A549 (cell line): ENCODE measurements around the gene ALG14. TPM values are rescaled to one million over a fixed set of nuclear protein-coding genes. Genes with fewer than 3 reads are reported as not detected.
A peak's percentile ranks its signal among the peaks of the same experiment; 100 is the strongest.

Experiments used
- ATAC-seq, 2 experiments: fragments of 200-7000 bp in 1 of 2; fragments of >200 bp in 1 of 2; cut with Nextera tagmentation in 1 of 2; cut with Tn5 transposase in 1 of 2; 3 replicates each; pipeline versions ENCODE4 v1.8.0 to v1.9.1; 2018 to 2020; ENCODE audit warnings: mild to moderate bottlenecking in 1 of 2, moderate library complexity in 1 of 2
- CTCF ChIA-PET: fragments of 300-600 bp; sonication (Branson Sonifier 250); formaldehyde crosslinking; extraction: SDS; loops from one replicate; lab custom pipeline; 2021; ENCODE audit warnings: antibody characterized with exemption, inconsistent platforms; lab: Yijun Ruan, JAX
- POLR2A ChIA-PET: fragments of 350-600 bp; formaldehyde crosslinking; extraction: SDS; loops from one replicate; lab custom pipeline; 2021; ENCODE audit warnings: antibody characterized with exemption, inconsistent platforms; lab: Yijun Ruan, JAX
- DNase-seq, 2 experiments: peaks; one replicate each; pipeline versions ENCODE4 v3.0.0 to v3.0.0-alpha.2; 2011 to 2016; ENCODE audit warnings: low read depth in 1 of 2, low spot score in 1 of 2
- FAIRE-seq: peaks from 2 replicates; lab custom pipeline; 2011; peaks lifted over from hg19 to GRCh38; lab: Jason Lieb, UNC
- H3K27ac ChIP-seq, 2 experiments: fragments of >200 bp; sonication (Bioruptor Twin); formaldehyde crosslinking; 3 replicates each; pipeline ENCODE4 v1.5.1; 2016 to 2017
- H3K4me1 ChIP-seq: fragments of >200 bp; sonication (Bioruptor Twin); formaldehyde crosslinking; 3 replicates; pipeline ENCODE4 v1.6.1; 2016
- H3K4me2 ChIP-seq: fragments of >200 bp; sonication (Bioruptor Twin); formaldehyde crosslinking; 3 replicates; pipeline ENCODE4 v1.6.1; 2016
- H3K4me3 ChIP-seq: fragments of >200 bp; sonication (Bioruptor Twin); formaldehyde crosslinking; 3 replicates; pipeline ENCODE4 v1.5.1; 2016
- H3K9me3 ChIP-seq: fragments of >200 bp; sonication (Bioruptor Twin); formaldehyde crosslinking; 3 replicates; pipeline ENCODE4 v1.6.1; 2016
- BHLHE40 ChIP-seq: IDR thresholded peaks from 2 replicates; pipeline ENCODE4 v1.6.1; 2012; ENCODE audit warnings: low read depth, low read length, inconsistent platforms
- CBX8 ChIP-seq: fragments of 200-600 bp; sonication (generic); IDR thresholded peaks from 2 replicates; pipeline ENCODE4 v1.6.1; 2016
- CHD2 ChIP-seq: fragments of 150-350 bp; IDR thresholded peaks from 2 replicates; pipeline ENCODE4 v1.6.1; 2014; ENCODE audit warnings: low read length; ENCODE audit not compliant: partially characterized antibody
- EHMT2 ChIP-seq: fragments of 200-600 bp; sonication (generic); IDR thresholded peaks from 2 replicates; pipeline ENCODE4 v1.6.1; 2016; ENCODE audit warnings: antibody characterized with exemption, low read depth, mild to moderate bottlenecking, moderate library complexity
- FOSB ChIP-seq: fragments of 250-450 bp; sonication (Bioruptor Pico); IDR thresholded peaks from 2 replicates; pipeline ENCODE4 v1.5.0; 2020; ENCODE audit warnings: mild to moderate bottlenecking, moderate library complexity
- FOSL2 ChIP-seq, 2 experiments: fragments of 450-650 bp in 1 of 2; fragments of >200 bp in 1 of 2; sonication (Bioruptor Twin) in 1 of 2; formaldehyde crosslinking; IDR thresholded peaks; 2 replicates each; pipeline versions ENCODE4 v1.5.0 to v1.6.1; 2016 to 2020; ENCODE audit warnings: mild to moderate bottlenecking in 1 of 2, moderate library complexity in 1 of 2
- GATA3 ChIP-seq: IDR thresholded peaks from 2 replicates; pipeline ENCODE4 v1.6.1; 2012; ENCODE audit warnings: borderline replicate concordance
- MAFK ChIP-seq: fragments of 450-650 bp; IDR thresholded peaks from 2 replicates; pipeline ENCODE4 v1.6.1; 2014; ENCODE audit not compliant: partially characterized antibody
- MYC ChIP-seq: IDR thresholded peaks from 2 replicates; pipeline ENCODE4 v1.6.1; 2012; ENCODE audit warnings: mild to moderate bottlenecking, inconsistent platforms, low read length, improper control_type of control experiment, borderline replicate concordance
- NPAS2 ChIP-seq: fragments of 250-450 bp; sonication (Bioruptor Pico); IDR thresholded peaks from 2 replicates; pipeline ENCODE4 v1.8.0; 2022; ENCODE audit warnings: mild to moderate bottlenecking, moderate library complexity, borderline replicate concordance
- NR3C1 ChIP-seq: fragments of >200 bp; sonication (Bioruptor Twin); formaldehyde crosslinking; IDR thresholded peaks from 3 replicates; pipeline ENCODE4 v1.6.1; 2017
- PHF8 ChIP-seq: fragments of 200-600 bp; sonication (generic); IDR thresholded peaks from 2 replicates; pipeline ENCODE4 v1.6.1; 2016; ENCODE audit warnings: low read depth, mild to moderate bottlenecking, antibody characterized with exemption, moderate library complexity, borderline replicate concordance
- ZFP36 ChIP-seq: fragments of 450-650 bp; IDR thresholded peaks from 2 replicates; pipeline ENCODE4 v1.6.1; 2014; ENCODE audit warnings: borderline replicate concordance; ENCODE audit not compliant: partially characterized antibody
- ZSCAN20 ChIP-seq: fragments of 250-450 bp; sonication (Bioruptor Pico); IDR thresholded peaks from 2 replicates; pipeline ENCODE4 v1.8.0; 2022; ENCODE audit warnings: mild to moderate bottlenecking, moderate library complexity
- WGBS: methylation state at CpG from one replicate; pipeline ENCODE4 v1.1.6; 2017; ENCODE audit errors: missing lambda C conversion rate; 5-methylcytosine and 5-hydroxymethylcytosine counted together
- polyA plus RNA-seq, 4 experiments: library from polyadenylated mRNA; depleted of rRNA in 3 of 4; stranded (reverse); fragments of >200 nt; fragmentation: RNase III in 1 of 4; extraction: RNeasy Plus Mini Kit Qiagen cat#74134 plus additional on column Dnase treatment in 1 of 4; gene quantifications; 2 replicates in 3 of 4; 3 replicates in 1 of 4; pipeline ENCODE4 v1.2.3, GENCODE V29; 2011 to 2017
- TF ChIP-seq, protein P1 (sequence below): fragments of 150-350 bp; IDR thresholded peaks from 2 replicates; pipeline ENCODE4 v1.6.1; 2014; ENCODE audit warnings: low read depth, mild to moderate bottlenecking, low read length
- TF ChIP-seq, protein P2 (sequence below): IDR thresholded peaks from 2 replicates; pipeline ENCODE4 v1.6.1; 2012
- TF ChIP-seq, protein P3 (sequence below): IDR thresholded peaks from 2 replicates; pipeline ENCODE4 v1.6.1; 2012; ENCODE audit warnings: low read depth, borderline replicate concordance
- TF ChIP-seq, protein P4 (sequence below): fragments of 450-650 bp; IDR thresholded peaks from 2 replicates; pipeline ENCODE4 v1.6.1; 2014; ENCODE audit warnings: antibody characterized with exemption
- TF ChIP-seq, protein P5 (sequence below): fragments of 250-450 bp; sonication (Bioruptor Pico); IDR thresholded peaks from 2 replicates; pipeline ENCODE4 v1.5.0; 2020; ENCODE audit warnings: low read depth, mild to moderate bottlenecking, moderate library complexity
- TF ChIP-seq, protein P6 (sequence below): fragments of 250-450 bp; sonication (Bioruptor Pico); IDR thresholded peaks from 2 replicates; pipeline ENCODE4 v1.5.0; 2021; ENCODE audit warnings: mild to moderate bottlenecking, moderate library complexity, borderline replicate concordance

The ALG14 gene
- polyA plus RNA-seq, 2 of the 4 experiments (the other 2 are of a cell fraction), result 5.0 to 5.4 TPM

DNA sequence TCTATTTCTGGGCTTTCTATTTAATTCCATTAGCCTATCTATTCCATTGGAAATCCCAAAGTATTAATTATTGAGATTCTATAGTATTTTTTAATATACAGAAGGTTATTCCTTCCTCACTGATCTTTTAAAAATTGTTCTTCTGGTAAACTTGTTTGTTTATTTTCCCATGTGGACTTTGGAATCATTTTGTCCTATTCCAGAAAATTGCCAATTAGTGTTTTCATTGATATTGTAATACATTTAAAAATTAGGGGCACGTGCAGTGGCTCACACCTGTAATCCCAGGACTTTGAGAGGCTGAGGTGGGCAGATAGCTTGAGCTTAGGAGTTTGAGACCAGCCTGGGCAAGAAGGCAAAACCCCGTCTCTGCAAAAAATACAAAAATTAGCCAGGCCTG, 36.0 kb upstream of the ALG14 start:
- Histone ChIP-seq H3K4me3 (no peak overlapping the region), H3K9me3 (no peaks in the 10 kb centered on the region), H3K4me2 (no peak overlapping the region), H3K4me1 (no peaks in the 10 kb centered on the region), H3K27ac (no peak overlapping the region)
- FAIRE-seq, result no peak
- 91% methylated on average over 2 of the region's 2 CpGs for WGBS
- no peak for DNase-seq
- ChIA-PET POLR2A (no interaction called here), CTCF (no interaction called here)
- ATAC-seq, result no peak
- no peak for TF ChIP-seq CBX8
- TF ChIP-seq ZSCAN20 (CRISPR knock-in tag), result no peak
- TF ChIP-seq GATA3, result no peak
- TF ChIP-seq, protein P1, sequence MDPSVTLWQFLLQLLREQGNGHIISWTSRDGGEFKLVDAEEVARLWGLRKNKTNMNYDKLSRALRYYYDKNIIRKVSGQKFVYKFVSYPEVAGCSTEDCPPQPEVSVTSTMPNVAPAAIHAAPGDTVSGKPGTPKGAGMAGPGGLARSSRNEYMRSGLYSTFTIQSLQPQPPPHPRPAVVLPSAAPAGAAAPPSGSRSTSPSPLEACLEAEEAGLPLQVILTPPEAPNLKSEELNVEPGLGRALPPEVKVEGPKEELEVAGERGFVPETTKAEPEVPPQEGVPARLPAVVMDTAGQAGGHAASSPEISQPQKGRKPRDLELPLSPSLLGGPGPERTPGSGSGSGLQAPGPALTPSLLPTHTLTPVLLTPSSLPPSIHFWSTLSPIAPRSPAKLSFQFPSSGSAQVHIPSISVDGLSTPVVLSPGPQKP, result no peak
- TF ChIP-seq EHMT2, result no peak
- no peak for TF ChIP-seq NPAS2
- no peak for TF ChIP-seq FOSL2 (IDR thresholded peaks at IDR 0.05)
- no peak for TF ChIP-seq FOSL2 (CRISPR knock-in tag; IDR thresholded peaks at IDR 0.05)
- TF ChIP-seq, protein P2, sequence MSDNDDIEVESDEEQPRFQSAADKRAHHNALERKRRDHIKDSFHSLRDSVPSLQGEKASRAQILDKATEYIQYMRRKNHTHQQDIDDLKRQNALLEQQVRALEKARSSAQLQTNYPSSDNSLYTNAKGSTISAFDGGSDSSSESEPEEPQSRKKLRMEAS, result no peak
- TF ChIP-seq, protein P3, sequence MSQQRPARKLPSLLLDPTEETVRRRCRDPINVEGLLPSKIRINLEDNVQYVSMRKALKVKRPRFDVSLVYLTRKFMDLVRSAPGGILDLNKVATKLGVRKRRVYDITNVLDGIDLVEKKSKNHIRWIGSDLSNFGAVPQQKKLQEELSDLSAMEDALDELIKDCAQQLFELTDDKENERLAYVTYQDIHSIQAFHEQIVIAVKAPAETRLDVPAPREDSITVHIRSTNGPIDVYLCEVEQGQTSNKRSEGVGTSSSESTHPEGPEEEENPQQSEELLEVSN, result no peak
- TF ChIP-seq, protein P4, sequence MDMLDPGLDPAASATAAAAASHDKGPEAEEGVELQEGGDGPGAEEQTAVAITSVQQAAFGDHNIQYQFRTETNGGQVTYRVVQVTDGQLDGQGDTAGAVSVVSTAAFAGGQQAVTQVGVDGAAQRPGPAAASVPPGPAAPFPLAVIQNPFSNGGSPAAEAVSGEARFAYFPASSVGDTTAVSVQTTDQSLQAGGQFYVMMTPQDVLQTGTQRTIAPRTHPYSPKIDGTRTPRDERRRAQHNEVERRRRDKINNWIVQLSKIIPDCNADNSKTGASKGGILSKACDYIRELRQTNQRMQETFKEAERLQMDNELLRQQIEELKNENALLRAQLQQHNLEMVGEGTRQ, result no peak
- TF ChIP-seq MAFK, result no peak
- no peak for TF ChIP-seq FOSB (CRISPR knock-in tag)
- no peak for TF ChIP-seq MYC
- no peak for TF ChIP-seq CHD2
- TF ChIP-seq NR3C1, result no peak
- TF ChIP-seq, protein P5, sequence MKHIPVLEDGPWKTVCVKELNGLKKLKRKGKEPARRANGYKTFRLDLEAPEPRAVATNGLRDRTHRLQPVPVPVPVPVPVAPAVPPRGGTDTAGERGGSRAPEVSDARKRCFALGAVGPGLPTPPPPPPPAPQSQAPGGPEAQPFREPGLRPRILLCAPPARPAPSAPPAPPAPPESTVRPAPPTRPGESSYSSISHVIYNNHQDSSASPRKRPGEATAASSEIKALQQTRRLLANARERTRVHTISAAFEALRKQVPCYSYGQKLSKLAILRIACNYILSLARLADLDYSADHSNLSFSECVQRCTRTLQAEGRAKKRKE, result no peak
- TF ChIP-seq, protein P6, sequence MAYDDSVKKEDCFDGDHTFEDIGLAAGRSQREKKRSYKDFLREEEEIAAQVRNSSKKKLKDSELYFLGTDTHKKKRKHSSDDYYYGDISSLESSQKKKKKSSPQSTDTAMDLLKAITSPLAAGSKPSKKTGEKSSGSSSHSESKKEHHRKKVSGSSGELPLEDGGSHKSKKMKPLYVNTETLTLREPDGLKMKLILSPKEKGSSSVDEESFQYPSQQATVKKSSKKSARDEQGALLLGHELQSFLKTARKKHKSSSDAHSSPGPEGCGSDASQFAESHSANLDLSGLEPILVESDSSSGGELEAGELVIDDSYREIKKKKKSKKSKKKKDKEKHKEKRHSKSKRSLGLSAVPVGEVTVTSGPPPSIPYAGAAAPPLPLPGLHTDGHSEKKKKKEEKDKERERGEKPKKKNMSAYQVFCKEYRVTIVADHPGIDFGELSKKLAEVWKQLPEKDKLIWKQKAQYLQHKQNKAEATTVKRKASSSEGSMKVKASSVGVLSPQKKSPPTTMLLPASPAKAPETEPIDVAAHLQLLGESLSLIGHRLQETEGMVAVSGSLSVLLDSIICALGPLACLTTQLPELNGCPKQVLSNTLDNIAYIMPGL (CRISPR knock-in tag), result no peak
- TF ChIP-seq ZFP36, result no peak

DNA sequence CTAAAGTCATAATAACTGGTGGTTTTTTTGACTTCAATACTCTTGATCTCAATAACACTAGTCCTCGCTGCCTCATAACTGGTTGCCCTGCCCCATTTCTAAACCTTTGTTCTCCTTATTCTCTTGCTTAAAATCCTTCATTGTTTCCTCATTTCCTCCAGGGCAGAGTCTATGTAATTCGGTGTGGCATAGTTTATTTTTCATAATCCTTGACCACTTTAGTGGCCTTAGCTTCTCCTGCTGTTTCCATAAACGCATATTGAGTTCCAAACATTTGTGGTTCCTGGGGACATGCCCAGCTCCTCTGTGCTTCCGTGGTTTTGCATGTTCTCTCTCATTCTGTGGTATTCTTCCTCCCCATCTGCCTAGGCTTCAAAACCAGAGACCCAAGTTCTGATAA, 25.4 kb upstream of the ALG14 start:
- ATAC-seq, result no peak

More for the DNA sequence above, 25.4 kb upstream of the ALG14 start:
- TF ChIP-seq BHLHE40, result no peak
- no peak for TF ChIP-seq PHF8
- TF ChIP-seq, protein P4, result no peak
- H3K4me3 ChIP-seq, result no peak overlapping the region
- FAIRE-seq (no peak), DNase-seq (no peak)
- H3K9me3 ChIP-seq, result no peaks in the 10 kb centered on the region
- ChIA-PET CTCF (interaction anchor here (1.3 kb wide), 1 partner anchor 10 kb away, joined by 3 read pairs; no protein-coding TSS in a partner anchor), POLR2A (no interaction called here)
- H3K27ac ChIP-seq, result peak overlapping the region in 1 of 2 experiments; percentile 7; a peak in 1 of 6 replicates
- H3K4me2 ChIP-seq, result no peak overlapping the region
- H3K4me1 ChIP-seq, result peaks cover 25% of the 10 kb centered on the region
- WGBS, result 56% methylated on average over 4 of the region's 4 CpGs
